Right forelimb (tissue), 1 donor: ENCODE results near the gene PEF1.
A peak's percentile ranks its signal among the peaks of the same experiment; 100 is the strongest.

Source experiments
- DNase-seq: peaks from one replicate; pipeline ENCODE4 v3.0.0-alpha.2; 2018

The PEF1 gene, protein sequence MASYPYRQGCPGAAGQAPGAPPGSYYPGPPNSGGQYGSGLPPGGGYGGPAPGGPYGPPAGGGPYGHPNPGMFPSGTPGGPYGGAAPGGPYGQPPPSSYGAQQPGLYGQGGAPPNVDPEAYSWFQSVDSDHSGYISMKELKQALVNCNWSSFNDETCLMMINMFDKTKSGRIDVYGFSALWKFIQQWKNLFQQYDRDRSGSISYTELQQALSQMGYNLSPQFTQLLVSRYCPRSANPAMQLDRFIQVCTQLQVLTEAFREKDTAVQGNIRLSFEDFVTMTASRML

DNA sequence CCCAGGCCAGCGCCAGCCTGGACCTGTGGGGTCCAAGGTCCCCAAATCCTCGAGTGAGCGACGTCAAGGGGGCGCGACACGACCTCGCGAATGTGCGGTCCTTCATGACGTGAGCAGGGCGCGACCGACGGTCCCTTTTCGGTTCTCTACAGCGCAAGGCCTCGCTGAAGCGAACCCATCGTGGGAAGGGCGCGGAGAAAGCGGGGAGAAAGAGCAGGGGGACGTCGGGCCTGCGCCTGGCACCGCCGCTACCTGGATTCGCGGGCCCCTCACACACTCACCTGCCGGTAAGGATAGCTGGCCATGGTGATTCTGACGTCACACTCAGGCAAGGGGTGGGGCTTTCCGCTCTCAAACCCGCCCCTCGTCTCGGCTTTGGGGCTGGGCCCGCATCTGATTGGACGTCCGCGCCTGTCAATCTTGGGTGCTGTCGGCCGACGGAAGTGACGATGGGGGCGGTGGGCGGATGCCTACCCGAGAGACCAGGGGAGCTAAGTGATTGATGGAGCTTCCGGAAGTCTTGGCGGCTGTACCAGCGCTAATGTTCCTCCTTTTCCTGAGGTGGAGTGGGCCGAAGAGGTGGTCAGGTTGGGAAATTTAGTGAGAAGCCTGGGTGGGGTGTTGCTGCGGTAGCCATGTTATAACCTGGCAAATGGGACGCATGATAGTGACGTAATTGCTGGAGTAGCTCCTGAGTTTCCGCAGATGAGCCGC, at the start of gene PEF1:
Gene PEF1, minus strand, starts transcription at position 317 of the 714 bp plus-strand sequence. Its CDS starts 12 bp downstream, at position 305.
- peak; percentile 99 for DNase-seq

DNA sequence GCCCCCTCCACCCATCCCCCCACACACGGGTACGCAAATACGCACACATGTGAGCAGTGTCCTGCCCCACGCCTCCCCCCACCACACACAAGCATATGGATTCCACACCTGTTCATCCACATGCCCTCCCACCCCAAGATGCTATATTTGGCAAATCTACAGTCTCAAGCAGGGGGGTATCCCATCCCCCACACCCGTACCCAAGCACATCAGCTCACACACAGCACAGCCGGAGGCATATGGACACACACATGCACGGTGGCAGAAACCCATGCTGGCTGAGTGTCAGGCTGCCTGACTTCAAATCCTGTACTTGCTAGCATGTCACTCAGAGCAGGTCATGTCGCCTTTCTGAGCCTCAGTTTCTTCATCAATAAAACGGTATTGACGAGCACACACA, 48.6 kb upstream of the PEF1 start:
- no peak for DNase-seq

DNA sequence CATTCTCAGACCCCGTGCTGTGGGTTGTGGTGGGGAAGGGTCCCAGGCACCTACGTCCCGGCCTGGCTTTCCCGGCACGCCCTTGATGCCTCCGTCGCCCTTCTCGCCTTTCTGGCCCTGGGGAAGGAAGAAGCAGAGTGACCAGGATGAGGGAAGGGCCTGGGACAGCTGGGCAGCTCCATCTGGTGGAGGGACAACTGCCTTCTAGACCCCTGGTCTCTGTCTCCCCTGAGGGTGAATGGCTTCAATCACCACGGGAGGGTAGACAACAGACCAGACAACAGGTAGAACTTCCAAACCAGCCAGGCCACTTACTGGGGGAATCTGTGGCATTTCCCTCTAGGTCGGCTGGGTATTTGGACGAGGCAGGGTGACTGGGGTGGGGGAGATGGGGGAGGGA, 47.3 kb upstream of the PEF1 start:
- no peak for DNase-seq

DNA sequence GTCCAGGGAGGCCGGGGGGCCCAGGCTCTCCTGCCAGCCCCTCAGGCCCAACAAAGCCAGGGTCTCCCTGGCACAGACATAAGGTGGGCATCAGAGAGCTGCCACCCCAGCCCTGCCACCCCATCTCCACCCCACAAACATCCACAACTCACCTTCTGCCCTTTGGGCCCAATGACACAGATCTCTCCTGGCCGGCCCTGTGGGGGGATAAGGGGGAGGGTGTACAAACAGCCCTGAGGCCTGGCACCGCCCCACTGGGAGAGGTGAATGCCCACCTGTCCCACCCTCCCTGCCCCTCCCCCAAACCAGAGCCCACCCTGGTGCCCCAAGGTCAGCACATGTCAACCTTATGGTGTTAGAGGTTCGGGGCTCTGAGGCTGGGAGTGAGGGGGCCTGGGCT, 46.8 kb upstream of the PEF1 start:
- DNase-seq, result no peak

GRCh38 chr1:31690921-31691320, 46.2 kb upstream of the PEF1 start:
- no peak for DNase-seq

GRCh38 chr1:31689854-31690253, 45.2 kb upstream of the PEF1 start:
- no peak for DNase-seq

DNA sequence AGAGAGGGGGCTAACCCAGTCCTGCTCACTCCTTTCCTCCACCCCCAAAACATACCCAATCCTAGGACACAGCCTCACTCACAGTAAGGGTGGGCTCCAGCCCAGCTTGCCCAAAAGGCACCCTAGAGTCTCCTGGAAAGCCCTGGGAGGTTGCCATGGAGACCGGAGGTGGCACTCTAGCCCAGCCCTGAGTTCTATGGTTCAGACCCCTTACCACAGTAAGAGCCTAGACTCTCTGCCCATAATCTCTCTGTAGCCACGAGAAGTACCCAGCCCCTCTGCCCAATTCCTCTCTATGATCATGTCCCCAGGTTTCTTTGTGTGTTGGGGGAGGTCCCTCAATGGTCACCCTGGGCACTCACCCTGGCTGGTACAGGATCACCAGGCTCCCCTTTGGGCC, 44.7 kb upstream of the PEF1 start:
- no peak for DNase-seq

DNA sequence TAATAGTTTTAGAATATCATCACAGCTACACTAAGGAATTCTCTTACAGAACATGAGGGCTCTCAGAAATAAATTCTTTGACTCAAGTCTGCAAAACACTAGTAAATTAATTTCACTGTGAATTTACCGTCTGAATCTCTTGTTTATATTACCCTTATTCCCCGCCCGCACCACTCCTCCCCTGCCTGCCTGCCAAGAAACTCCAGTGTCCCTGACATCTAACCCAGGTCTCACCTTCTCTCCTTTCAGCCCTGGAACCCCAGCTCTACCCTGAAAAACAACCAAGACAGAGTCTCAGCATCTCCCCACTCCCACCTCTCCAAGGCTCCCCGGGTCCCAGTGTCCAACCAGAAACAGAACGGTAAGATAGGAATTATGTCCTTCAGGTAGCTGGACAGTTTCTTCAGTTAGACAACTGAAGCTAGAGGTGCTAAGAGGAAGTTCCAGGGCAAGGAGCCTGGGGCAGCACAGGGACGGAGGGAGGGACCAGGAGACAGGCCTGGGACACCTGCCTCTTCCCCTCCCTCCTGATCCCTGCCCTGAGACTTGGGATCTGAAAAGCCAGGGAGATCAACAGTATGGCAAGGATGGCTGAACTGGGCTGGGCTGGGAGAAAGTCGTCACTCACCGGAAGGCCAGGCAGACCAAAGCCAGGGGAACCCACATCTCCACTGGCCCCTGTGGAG, 43.7 kb upstream of the PEF1 start:
- no peak for DNase-seq

DNA sequence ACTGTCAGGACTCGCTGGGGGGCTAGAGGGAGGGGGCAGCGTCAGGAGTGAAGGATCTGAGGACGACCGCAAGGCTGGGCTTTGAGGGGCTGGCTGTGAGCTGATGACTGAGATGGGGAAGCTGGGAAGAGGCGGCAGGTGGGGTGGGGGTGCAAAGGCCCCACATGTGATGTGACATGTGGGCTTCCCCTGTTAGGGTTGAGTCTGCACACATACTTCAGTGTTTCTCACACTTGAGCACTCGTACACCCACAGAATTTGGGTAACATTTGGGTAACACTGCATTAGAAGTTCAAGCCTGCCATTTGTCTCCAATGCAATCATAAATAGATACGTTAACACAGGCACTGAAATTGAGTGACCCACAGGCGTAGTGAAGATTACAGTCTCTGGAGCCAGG, 42.9 kb upstream of the PEF1 start:
- DNase-seq, result no peak

DNA sequence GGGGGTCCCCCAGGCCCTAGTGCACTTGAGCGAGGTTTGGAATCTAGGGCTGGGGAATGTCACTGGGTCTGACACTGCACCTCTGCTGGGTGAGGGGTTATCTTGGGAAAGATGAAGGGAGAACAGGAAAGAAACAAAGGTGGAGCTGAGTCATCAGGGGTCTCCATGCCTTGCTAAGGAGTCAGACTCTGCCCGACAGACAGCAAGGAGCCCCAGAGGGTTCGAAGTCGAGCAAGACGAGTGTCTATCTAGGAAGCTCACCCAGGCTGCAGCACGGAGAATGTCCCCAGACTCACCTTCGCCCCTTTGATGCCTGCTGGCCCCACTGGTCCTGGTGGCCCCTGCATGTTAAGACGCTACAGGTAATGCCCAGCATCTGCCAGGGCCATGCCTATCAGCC, 41.1 kb upstream of the PEF1 start:
- no peak for DNase-seq

- DNase-seq, result no peak
These were observed 39.3 kb upstream of the PEF1 start for GRCh38 chr1:31683997-31684396.

GRCh38 chr1:31681415-31681814, 36.7 kb upstream of the PEF1 start:
- DNase-seq, result no peak

DNA sequence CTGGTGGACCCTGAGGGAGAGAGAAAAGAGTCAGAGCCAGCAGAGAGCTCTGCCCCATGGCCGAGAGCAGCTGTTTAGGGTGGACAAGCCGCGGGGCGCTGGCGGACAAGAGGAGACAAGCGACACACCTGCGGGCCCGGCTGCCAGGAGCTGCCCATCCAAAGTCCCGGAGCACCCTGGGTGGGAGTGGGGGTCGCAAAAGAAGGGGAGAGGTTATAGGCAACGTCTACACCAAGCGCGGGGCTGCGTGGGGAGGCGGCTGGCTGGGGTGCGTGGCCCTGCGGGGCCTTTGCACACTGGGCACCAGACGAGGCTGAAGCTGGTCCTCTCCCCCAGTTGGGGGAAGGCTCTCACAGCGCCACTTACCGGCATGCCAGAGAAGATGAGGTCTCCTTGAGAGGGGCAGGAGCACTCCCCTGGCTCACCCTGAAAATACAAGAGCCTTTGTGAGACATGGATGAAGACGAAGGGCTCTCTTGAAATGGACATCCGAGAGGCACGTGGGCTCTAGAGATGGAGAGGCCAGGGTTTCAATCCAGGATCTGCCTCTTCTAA, 35.1 kb upstream of the PEF1 start:
- DNase-seq, result no peak

- DNase-seq, result no peak
These were observed 34.4 kb upstream of the PEF1 start for GRCh38 chr1:31679091-31679490.

- DNase-seq, result no peak
These were observed 34.0 kb upstream of the PEF1 start for GRCh38 chr1:31678681-31679080.

GRCh38 chr1:31677949-31678348, 33.3 kb upstream of the PEF1 start:
- DNase-seq, result no peak

GRCh38 chr1:31677401-31677800, 32.7 kb upstream of the PEF1 start:
- DNase-seq, result no peak

DNA sequence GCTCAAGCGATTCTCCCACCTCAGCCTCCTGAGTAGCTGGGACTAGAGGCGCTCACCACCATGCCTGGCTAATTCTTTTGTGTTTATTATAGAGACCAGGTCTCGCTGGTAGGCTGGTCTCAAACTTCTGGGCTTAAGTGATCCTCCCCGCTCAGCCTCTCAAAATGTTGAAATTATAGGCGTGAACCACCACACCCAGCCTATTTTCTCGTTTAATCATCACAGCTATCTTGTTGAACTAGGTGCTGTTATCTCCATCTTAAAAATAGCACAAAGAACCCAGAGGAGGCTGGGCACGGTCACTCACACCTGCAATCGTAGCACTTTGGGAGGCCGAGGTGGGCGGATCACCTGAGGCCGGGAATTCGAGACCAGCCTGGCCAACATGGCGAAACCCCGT, 31.1 kb upstream of the PEF1 start:
- DNase-seq, result no peak

GRCh38 chr1:31675161-31675560, 30.5 kb upstream of the PEF1 start:
- no peak for DNase-seq

DNA sequence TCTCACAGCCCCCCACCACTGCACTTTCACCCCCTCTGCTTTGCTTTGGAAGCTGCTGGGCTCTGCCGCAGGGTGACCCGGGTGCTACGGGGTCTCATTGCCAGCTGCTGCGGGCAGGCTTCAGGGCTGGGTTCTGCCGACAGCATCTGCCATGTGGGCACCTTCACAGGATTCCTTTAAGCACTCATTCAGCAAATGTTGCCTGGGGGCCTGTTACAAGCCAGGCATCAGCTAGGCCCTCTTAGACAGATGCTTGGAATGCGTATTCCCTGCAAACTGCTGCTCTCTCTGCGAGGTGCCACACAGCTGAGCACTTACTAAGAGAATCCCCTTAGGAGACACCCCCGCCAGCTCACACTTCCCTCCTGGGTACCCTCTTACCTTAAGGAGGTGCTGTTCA, 29.9 kb upstream of the PEF1 start:
- DNase-seq, result no peak

DNA sequence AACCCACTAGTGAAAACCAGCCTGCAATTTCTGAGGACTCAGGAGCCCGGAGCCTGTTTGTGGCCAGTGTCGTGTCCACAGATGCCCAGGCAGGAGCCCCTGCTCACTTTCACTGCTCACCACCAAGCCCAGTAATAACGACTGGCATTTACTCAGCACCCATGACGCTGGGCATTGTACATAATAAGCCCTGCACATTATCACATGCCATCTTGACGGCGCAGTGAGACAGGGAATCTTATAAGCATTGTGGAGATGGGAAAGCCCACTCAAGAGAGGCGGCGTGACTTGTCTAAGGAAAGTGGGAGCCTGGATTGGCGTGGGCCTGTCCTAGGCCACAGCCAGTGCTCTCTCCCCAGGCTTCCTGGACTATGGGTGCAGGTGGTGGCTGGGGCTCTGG, 28.8 kb upstream of the PEF1 start:
- no peak for DNase-seq

DNA sequence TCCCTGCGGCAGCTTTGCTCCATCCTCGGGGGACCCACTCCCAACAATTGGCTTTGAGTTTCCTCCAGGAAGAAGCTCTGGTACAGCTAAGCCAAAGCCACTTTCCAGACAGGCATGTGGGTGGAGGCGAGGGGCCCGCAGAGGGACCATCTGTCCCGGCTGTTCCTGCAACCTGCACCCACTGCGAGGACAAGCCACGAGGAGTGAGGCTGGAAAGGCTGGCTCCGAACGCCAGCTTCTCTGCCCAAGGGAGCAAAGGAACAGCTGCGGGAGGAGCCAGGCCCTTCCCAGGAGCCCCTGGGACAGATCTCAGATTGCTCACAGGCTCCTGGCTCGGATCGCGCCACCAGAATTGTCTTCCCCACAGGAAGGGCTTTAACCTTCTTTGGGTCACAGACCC, 28.3 kb upstream of the PEF1 start:
- no peak for DNase-seq

- no peak for DNase-seq
These were observed 27.0 kb upstream of the PEF1 start for GRCh38 chr1:31671561-31672201.
